GM23338 (cell line): ENCODE results near the gene MTERF4. TPM values are rescaled to one million over a fixed set of nuclear protein-coding genes. Genes with fewer than 3 reads are reported as not detected.

Source experiments
- ATAC-seq: fragments of 200-7000 bp; cut with Tn5 transposase; 3 replicates; pipeline ENCODE4 v1.9.1; 2020
- DNase-seq: peaks from one replicate; pipeline ENCODE4 v3.0.0-alpha.2; 2015; ENCODE audit warnings: low spot score
- H2AFZ ChIP-seq: fragments of 200-600 bp; sonication (generic); 2 replicates; pipeline ENCODE4 v1.8.0; 2016; ENCODE audit warnings: antibody characterized with exemption, mild to moderate bottlenecking, moderate library complexity
- H3F3A ChIP-seq: fragments of 200-600 bp; sonication (generic); replicated peaks from 2 replicates; pipeline ENCODE4 v1.8.0; 2017; ENCODE audit warnings: antibody characterized with exemption, mixed run types, low read depth
- H3K27ac ChIP-seq: fragments of 200-600 bp; sonication (generic); 2 replicates; pipeline ENCODE4 v1.6.1; 2016; ENCODE audit warnings: low read depth
- H3K27me3 ChIP-seq: fragments of 200-600 bp; sonication (generic); 2 replicates; pipeline ENCODE4 v1.8.0; 2016; ENCODE audit warnings: mild to moderate bottlenecking, mixed run types, moderate library complexity; ENCODE audit not compliant: insufficient read depth
- H3K36me3 ChIP-seq: fragments of 200-600 bp; sonication (generic); 2 replicates; pipeline ENCODE4 v1.8.0; 2016; ENCODE audit warnings: mild to moderate bottlenecking; ENCODE audit not compliant: insufficient read depth
- H3K4me1 ChIP-seq: fragments of 200-600 bp; sonication (generic); 2 replicates; pipeline ENCODE4 v1.8.0; 2016; ENCODE audit warnings: mild to moderate bottlenecking, moderate library complexity; ENCODE audit not compliant: insufficient read depth
- H3K4me2 ChIP-seq: fragments of 200-600 bp; sonication (generic); 2 replicates; pipeline ENCODE4 v1.7.1; 2017; ENCODE audit warnings: mixed run types
- H3K4me3 ChIP-seq: fragments of 200-600 bp; sonication (generic); 2 replicates; pipeline ENCODE4 v1.6.1; 2016; ENCODE audit warnings: mixed run types
- H3K79me2 ChIP-seq: fragments of 200-600 bp; sonication (generic); replicated peaks from 2 replicates; pipeline ENCODE4 v1.8.0; 2017; ENCODE audit warnings: mild to moderate bottlenecking; ENCODE audit not compliant: insufficient read depth
- H3K9me2 ChIP-seq: fragments of 200-600 bp; sonication (generic); 2 replicates; pipeline ENCODE4 v1.8.0; 2017; ENCODE audit not compliant: insufficient read depth
- H4K20me1 ChIP-seq: fragments of 200-600 bp; sonication (generic); replicated peaks from 2 replicates; pipeline ENCODE4 v1.8.0; 2017; ENCODE audit warnings: mild to moderate bottlenecking; ENCODE audit not compliant: insufficient read depth
- H3K27ac Mint-ChIP-seq: 2 replicates; pipeline ENCODE4 v1.8.0; 2020; ENCODE audit warnings: inconsistent platforms, mild to moderate bottlenecking, moderate library complexity, mixed read lengths
- H3K27me3 Mint-ChIP-seq: 3 replicates; pipeline ENCODE4 v1.8.0; 2022; ENCODE audit warnings: low read depth, mild to moderate bottlenecking, moderate library complexity, mixed read lengths, inconsistent platforms; ENCODE audit not compliant: insufficient read depth, poor library complexity
- H3K36me3 Mint-ChIP-seq: 3 replicates; pipeline ENCODE4 v1.8.0; 2021; ENCODE audit warnings: low read depth, mild to moderate bottlenecking, inconsistent platforms, moderate library complexity, mixed read lengths
- H3K4me1 Mint-ChIP-seq: 3 replicates; pipeline ENCODE4 v1.8.0; 2020; ENCODE audit warnings: mild to moderate bottlenecking, inconsistent platforms, mixed read lengths
- H3K4me3 Mint-ChIP-seq: 3 replicates; pipeline ENCODE4 v1.8.0; 2021; ENCODE audit warnings: moderate library complexity, mild to moderate bottlenecking, inconsistent platforms, mixed read lengths
- H3K9me3 Mint-ChIP-seq: 3 replicates; pipeline ENCODE4 v1.8.0; 2020; ENCODE audit warnings: moderate library complexity, mild to moderate bottlenecking, inconsistent platforms, mixed read lengths
- CREB1 ChIP-seq: fragments of 250-450 bp; sonication (Bioruptor Pico); IDR thresholded peaks from 2 replicates; pipeline ENCODE4 v1.5.0; 2020; ENCODE audit warnings: low read depth, mild to moderate bottlenecking, moderate library complexity
- EZH2 ChIP-seq: fragments of 200-600 bp; sonication (generic); IDR thresholded peaks from one replicate; pipeline ENCODE4 v1.8.0; 2017; ENCODE audit warnings: antibody characterized with exemption, mild to moderate bottlenecking, low read depth; ENCODE audit not compliant: unreplicated experiment
- EZH2phosphoT487 ChIP-seq: fragments of 200-600 bp; sonication (generic); IDR thresholded peaks from one replicate; pipeline ENCODE4 v1.8.1; 2018; ENCODE audit warnings: antibody characterized with exemption; ENCODE audit not compliant: unreplicated experiment
- JUNB ChIP-seq: IDR thresholded peaks from one replicate; pipeline ENCODE4 v1.6.1; 2016; ENCODE audit warnings: antibody characterized with exemption; ENCODE audit not compliant: unreplicated experiment
- NANOG ChIP-seq: IDR thresholded peaks from 2 replicates; pipeline ENCODE4 v1.6.1; 2016; ENCODE audit warnings: antibody characterized with exemption, borderline replicate concordance
- POLR2AphosphoS5 ChIP-seq: IDR thresholded peaks from 2 replicates; pipeline ENCODE4 v1.6.1; 2016; ENCODE audit warnings: antibody characterized with exemption, low read depth
- REST ChIP-seq: IDR thresholded peaks from one replicate; pipeline ENCODE4 v1.6.1; 2018; ENCODE audit warnings: antibody characterized with exemption; ENCODE audit not compliant: unreplicated experiment
- STAT1 ChIP-seq: IDR thresholded peaks from one replicate; pipeline ENCODE4 v1.6.1; 2016; ENCODE audit warnings: antibody characterized with exemption; ENCODE audit not compliant: unreplicated experiment
- ZNF114 ChIP-seq: fragments of 250-450 bp; sonication (Bioruptor Pico); IDR thresholded peaks from 2 replicates; pipeline ENCODE4 v1.5.0; 2020; ENCODE audit warnings: mild to moderate bottlenecking, moderate library complexity
- ZNF331 ChIP-seq: fragments of 250-450 bp; sonication (Bioruptor Pico); IDR thresholded peaks from 2 replicates; pipeline ENCODE4 v1.5.0; 2020; ENCODE audit warnings: low read depth, mild to moderate bottlenecking, moderate library complexity
- ZNF462 ChIP-seq: fragments of 250-450 bp; sonication (Bioruptor Pico); IDR thresholded peaks from 2 replicates; pipeline ENCODE4 v1.5.0; 2020; ENCODE audit warnings: mild to moderate bottlenecking, moderate library complexity
- polyA plus RNA-seq: library from polyadenylated mRNA; unstranded; fragments of >200 nt; fragmentation: Nextera tagmentation; extraction: Ambion mirVana; gene quantifications from 2 replicates; pipeline ENCODE4 v1.2.1, GENCODE V29; 2016
- total RNA-seq: library from RNA; depleted of rRNA; stranded (reverse); fragments of >200 nt; shearing (Covaris generic); gene quantifications from 2 replicates; pipeline ENCODE4 v1.2.3, GENCODE V29; 2014
- TF ChIP-seq, protein P1 (sequence below), 2 experiments: fragments of 200-600 bp in 1 of 2; sonication (generic) in 1 of 2; conservative IDR thresholded peaks; 2 replicates each; pipeline versions ENCODE4 v1.5.1 to v1.6.1; 2016 to 2017; ENCODE audit warnings: antibody characterized with exemption in 2 of 2, low read depth in 2 of 2, mild to moderate bottlenecking in 2 of 2, moderate library complexity in 1 of 2
- TF ChIP-seq, protein P2 (sequence below): IDR thresholded peaks from 2 replicates; pipeline ENCODE4 v1.6.1; 2016; ENCODE audit warnings: antibody characterized with exemption

The MTERF4 gene
- total and polyA plus RNA-seq, 2 experiments from 2014 or later, result 15.3 to 63.6 TPM

DNA sequence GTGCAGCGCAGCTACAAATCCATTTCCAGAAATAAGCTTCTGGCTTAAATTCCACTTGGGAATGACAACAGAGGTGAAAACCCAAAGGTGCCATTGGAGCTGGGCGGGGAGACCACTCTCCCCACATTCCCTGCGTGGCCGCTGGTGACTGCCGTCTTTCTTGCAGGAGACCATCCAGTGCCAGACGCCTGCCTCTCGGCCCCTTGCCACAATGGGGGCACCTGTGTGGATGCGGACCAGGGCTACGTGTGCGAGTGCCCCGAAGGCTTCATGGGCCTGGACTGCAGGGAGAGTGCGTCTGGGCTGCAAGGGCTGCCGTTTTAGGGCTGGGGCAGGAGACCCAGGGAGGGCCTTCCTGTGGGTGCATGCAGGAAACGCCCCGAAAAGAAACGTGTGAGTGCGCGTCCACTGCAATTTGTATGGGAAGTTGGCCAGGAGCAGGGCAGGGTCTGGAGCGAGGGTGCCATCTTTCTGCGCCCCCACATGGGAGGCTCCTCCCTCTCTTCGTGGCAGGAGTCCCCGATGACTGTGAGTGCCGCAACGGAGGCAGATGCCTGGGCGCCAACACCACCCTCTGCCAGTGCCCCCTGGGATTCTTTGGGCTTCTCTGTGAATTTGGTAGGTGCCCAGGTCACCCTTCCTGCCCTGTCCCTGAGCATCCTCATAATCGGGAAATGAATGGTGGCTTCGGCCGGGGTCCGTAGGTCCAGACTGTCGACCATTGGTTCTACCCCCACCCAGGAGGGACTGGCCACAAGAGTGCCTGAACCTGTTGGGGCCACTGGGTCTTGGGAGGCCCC, 53.7 kb downstream of the MTERF4 start:
- no peaks in the 10 kb centered on the region for H4K20me1 ChIP-seq
- peaks cover 4% of the 10 kb centered on the region; the same call in 1 of the 3 replicates for H3K9me3 Mint-ChIP-seq
- TF ChIP-seq, protein P1, sequence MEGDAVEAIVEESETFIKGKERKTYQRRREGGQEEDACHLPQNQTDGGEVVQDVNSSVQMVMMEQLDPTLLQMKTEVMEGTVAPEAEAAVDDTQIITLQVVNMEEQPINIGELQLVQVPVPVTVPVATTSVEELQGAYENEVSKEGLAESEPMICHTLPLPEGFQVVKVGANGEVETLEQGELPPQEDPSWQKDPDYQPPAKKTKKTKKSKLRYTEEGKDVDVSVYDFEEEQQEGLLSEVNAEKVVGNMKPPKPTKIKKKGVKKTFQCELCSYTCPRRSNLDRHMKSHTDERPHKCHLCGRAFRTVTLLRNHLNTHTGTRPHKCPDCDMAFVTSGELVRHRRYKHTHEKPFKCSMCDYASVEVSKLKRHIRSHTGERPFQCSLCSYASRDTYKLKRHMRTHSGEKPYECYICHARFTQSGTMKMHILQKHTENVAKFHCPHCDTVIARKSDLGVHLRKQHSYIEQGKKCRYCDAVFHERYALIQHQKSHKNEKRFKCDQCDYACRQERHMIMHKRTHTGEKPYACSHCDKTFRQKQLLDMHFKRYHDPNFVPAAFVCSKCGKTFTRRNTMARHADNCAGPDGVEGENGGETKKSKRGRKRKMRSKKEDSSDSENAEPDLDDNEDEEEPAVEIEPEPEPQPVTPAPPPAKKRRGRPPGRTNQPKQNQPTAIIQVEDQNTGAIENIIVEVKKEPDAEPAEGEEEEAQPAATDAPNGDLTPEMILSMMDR (conservative IDR thresholded peaks at IDR 0.05; ENCODE audit: low read depth in 2 of 2), result no peak
- TF ChIP-seq CREB1 (no peak), ZNF462 (no peak), STAT1 (no peak), EZH2phosphoT487 (no peak), POLR2AphosphoS5 (no peak), EZH2 (no peak), JUNB (no peak), ZNF114 (CRISPR knock-in tag) (no peak), REST (no peak), ZNF331 (CRISPR knock-in tag) (no peak), NANOG (no peak)
- TF ChIP-seq, protein P2, sequence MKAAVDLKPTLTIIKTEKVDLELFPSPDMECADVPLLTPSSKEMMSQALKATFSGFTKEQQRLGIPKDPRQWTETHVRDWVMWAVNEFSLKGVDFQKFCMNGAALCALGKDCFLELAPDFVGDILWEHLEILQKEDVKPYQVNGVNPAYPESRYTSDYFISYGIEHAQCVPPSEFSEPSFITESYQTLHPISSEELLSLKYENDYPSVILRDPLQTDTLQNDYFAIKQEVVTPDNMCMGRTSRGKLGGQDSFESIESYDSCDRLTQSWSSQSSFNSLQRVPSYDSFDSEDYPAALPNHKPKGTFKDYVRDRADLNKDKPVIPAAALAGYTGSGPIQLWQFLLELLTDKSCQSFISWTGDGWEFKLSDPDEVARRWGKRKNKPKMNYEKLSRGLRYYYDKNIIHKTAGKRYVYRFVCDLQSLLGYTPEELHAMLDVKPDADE, result no peak
- no peaks in the 10 kb centered on the region for H3K36me3 Mint-ChIP-seq
- no peaks in the 10 kb centered on the region for H3K79me2 ChIP-seq
- no peak overlapping the region for H3K27ac ChIP-seq
- H3F3A ChIP-seq, result no peaks in the 10 kb centered on the region
- H3K4me2 ChIP-seq, result no peak overlapping the region
- no peaks in the 10 kb centered on the region for H3K36me3 ChIP-seq
- ATAC-seq (no peak), DNase-seq (no peak)
- no peaks in the 10 kb centered on the region for H3K27me3 Mint-ChIP-seq
- no peak overlapping the region for H3K27ac Mint-ChIP-seq
- no peaks in the 10 kb centered on the region for H3K27me3 ChIP-seq
- H3K4me1 Mint-ChIP-seq, result no peaks in the 10 kb centered on the region; the same call in 2 of the 3 replicates
- H2AFZ ChIP-seq, result no peak overlapping the region
- H3K9me2 ChIP-seq, result peaks cover 4% of the 10 kb centered on the region; the same call in 1 of the 2 replicates
- H3K4me3 Mint-ChIP-seq, result no peak overlapping the region
- no peaks in the 10 kb centered on the region for H3K4me1 ChIP-seq
- no peak overlapping the region for H3K4me3 ChIP-seq
